ENCODE results near the gene ZNF184. TPM values are rescaled to one million over a fixed set of nuclear protein-coding genes. Genes with fewer than 3 reads are reported as not detected.

Gene ZNF184
- total RNA-seq, 6 donors from 2014 or later, result 3.9 to 14.4 (median 5.1) TPM

DNA sequence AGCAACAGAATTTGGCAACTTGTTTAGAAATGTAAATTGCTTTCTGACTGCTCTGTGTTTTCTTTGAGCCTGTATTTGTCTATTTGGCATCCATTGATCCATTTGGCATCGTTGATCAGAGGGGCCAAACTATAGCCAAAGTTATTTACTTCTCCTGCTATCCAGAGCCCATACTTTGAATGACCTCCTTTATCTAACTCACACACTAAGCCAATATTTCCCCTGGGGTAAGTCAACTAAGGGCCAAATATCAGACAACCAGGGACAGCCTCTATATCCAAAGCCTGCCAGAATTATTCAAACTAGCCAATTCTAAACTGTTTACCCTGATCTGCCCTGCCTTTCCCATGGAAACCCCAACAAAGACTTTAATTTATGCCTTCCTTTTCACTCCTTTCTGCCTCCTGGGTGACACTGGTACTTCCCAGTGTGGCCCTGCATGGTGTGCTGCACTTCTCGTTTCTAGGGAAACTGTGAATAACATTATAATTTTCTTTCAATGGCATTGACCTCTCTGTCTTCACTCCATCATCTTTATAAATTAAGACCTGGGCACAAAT lies 19.8 kb upstream of the ZNF184 start:
- ATAC-seq (ENCODE audit: low FRiP score in 2 of 2) (no peak), DNase-seq (no peak)
- 66 to 82% methylated on average over 2 of the region's 2 CpGs for WGBS, 2 donors
- no peak for TF ChIP-seq EP300 (IDR thresholded peaks at IDR 0.05)
- Histone ChIP-seq H3K27me3 (peaks cover 0 to 3% (median 0%) of the 10 kb centered on the region in 4 donors), H3K27ac (no peak overlapping the region), H3K4me3 (no peak overlapping the region), H3K4me1 (peaks cover 0 to 4% (median 1%) of the 10 kb centered on the region in 4 donors), H3K9me3 (no peaks in the 10 kb centered on the region), H3K36me3 (no peaks in the 10 kb centered on the region)

DNA sequence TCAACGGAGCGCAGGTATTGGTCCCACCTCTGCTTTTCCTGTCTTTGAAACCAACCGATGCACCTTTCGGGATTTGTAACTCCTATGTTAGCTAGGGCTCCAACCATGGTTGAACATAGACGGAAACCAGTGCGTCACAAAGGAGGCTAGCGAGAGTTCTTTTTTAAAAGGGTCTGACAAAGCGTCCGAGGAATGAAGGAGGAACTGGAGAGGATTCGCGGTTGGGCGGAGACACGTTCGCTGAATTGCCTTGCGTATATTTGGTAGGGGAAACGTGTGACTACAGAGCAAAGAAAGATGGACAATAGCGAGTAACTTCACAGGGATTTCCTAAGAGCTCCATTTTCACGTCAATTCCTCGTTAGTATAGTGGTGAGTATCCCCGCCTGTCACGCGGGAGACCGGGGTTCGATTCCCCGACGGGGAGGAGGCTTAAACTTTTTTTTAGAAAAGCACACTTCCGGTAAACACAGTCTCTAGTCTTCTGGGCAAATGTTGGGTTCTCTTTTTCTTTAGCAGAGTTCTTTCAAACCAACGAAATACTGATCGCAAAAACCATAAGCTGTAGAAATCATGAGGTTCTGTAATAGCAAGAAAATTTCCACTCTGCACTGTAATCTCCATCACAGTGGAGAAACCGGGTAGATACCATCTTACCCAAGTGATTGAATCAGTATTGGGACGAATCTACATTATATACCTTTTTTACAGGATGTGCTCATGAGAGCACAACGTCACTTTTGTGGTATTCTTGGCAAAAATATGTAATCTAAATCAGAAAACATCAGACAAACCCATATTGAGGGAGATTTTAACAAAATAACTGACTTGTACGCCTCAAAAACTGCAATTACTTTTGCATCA lies 6.6 kb upstream of the ZNF184 start:
- Histone ChIP-seq H3K27ac (peak overlapping the region; percentile 92 to 97 (median 97)), H3K4me3 (peak overlapping the region; percentile 43 to 75 (median 61)), H3K4me1 (peaks cover 5 to 10% (median 7%) of the 10 kb centered on the region in 4 donors), H3K9me3 (no peaks in the 10 kb centered on the region), H3K36me3 (no peaks in the 10 kb centered on the region), H3K27me3 (no peaks in the 10 kb centered on the region)
- peak; percentile 95 for ATAC-seq (ENCODE audit: low FRiP score in 2 of 2)
- TF ChIP-seq EP300 (IDR thresholded peaks at IDR 0.05) (peak in 1 of 4 donors; percentile 10), POLR2AphosphoS5 (IDR thresholded peaks at IDR 0.05) (peak; percentile 56 to 65), POLR2A (IDR thresholded peaks at IDR 0.05) (peak in 1 of 4 donors; percentile 38)
- TF ChIP-seq, protein P1, sequence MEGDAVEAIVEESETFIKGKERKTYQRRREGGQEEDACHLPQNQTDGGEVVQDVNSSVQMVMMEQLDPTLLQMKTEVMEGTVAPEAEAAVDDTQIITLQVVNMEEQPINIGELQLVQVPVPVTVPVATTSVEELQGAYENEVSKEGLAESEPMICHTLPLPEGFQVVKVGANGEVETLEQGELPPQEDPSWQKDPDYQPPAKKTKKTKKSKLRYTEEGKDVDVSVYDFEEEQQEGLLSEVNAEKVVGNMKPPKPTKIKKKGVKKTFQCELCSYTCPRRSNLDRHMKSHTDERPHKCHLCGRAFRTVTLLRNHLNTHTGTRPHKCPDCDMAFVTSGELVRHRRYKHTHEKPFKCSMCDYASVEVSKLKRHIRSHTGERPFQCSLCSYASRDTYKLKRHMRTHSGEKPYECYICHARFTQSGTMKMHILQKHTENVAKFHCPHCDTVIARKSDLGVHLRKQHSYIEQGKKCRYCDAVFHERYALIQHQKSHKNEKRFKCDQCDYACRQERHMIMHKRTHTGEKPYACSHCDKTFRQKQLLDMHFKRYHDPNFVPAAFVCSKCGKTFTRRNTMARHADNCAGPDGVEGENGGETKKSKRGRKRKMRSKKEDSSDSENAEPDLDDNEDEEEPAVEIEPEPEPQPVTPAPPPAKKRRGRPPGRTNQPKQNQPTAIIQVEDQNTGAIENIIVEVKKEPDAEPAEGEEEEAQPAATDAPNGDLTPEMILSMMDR (IDR thresholded peaks at IDR 0.05), result no peak
- WGBS, 2 donors, result 4% methylated on average over 33 of the region's 33 CpGs
- DNase-seq, result peak; percentile 60 to 71

DNA sequence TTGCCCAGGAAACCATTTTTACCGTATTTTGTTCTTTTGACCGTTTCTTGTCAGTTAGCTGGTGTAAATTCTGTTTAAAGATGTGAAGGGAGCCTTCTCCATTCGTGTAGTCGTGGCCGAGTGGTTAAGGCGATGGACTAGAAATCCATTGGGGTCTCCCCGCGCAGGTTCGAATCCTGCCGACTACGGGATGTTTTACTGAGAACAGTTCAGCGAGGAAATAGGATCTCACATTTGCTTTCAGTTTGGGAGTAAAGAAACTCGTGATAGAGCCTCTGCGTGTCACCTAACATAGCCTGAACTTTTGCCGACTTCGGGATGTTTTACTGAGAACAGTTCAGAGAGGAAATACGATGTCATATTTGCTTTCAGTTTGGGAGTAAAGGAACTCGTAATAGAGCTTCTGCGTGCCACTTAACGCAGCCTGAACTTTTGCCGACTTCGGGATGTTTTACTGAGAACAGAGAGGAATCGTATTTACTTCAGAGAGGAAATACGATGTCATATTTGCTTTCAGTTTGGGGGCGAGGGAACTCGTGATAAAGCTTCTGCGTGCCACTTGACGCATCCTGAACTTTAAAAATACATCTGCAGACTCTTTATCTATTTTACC lies 5.9 kb upstream of the ZNF184 start:
- ATAC-seq (ENCODE audit: low FRiP score in 2 of 2), result peak; percentile 92 to 93
- no peaks in the 10 kb centered on the region for H3K9me3 ChIP-seq
- peak overlapping the region; percentile 92 to 97 (median 97) for H3K27ac ChIP-seq
- no peaks in the 10 kb centered on the region for H3K36me3 ChIP-seq
- 0 to 1% methylated on average over 28 of the region's 28 CpGs for WGBS, 2 donors
- H3K27me3 ChIP-seq, result no peaks in the 10 kb centered on the region
- peaks cover 5 to 10% (median 7%) of the 10 kb centered on the region in 4 donors for H3K4me1 ChIP-seq
- TF ChIP-seq POLR2A (IDR thresholded peaks at IDR 0.05) (peak in 1 of 4 donors; percentile 8), EP300 (IDR thresholded peaks at IDR 0.05) (no peak), POLR2AphosphoS5 (IDR thresholded peaks at IDR 0.05) (no peak)
- TF ChIP-seq, protein P1 (IDR thresholded peaks at IDR 0.05), result no peak
- H3K4me3 ChIP-seq, result peak overlapping the region; percentile 43 to 75 (median 61)
- peak in 1 of 2 donors; percentile 94 for DNase-seq

- H3K4me1 ChIP-seq, result peaks cover 5 to 10% (median 7%) of the 10 kb centered on the region in 4 donors
- peak overlapping the region; percentile 92 to 97 (median 97) for H3K27ac ChIP-seq
- no peaks in the 10 kb centered on the region for H3K9me3 ChIP-seq
- H3K36me3 ChIP-seq, result no peaks in the 10 kb centered on the region
- ATAC-seq (ENCODE audit: low FRiP score in 2 of 2), result peak in 1 of 2 donors; percentile 29
- no peak for DNase-seq
- peak overlapping the region; percentile 15 to 75 (median 61) for H3K4me3 ChIP-seq
- TF ChIP-seq EP300 (IDR thresholded peaks at IDR 0.05), result no peak
- TF ChIP-seq, protein P1 (IDR thresholded peaks at IDR 0.05), result no peak
- no peak for TF ChIP-seq POLR2AphosphoS5 (IDR thresholded peaks at IDR 0.05)
- TF ChIP-seq POLR2A (IDR thresholded peaks at IDR 0.05), result no peak
- WGBS, 2 donors, result 15 to 18% methylated on average over 12 of the region's 12 CpGs
- H3K27me3 ChIP-seq, result no peaks in the 10 kb centered on the region
These were observed 5.3 kb upstream of the ZNF184 start for GRCh38 chr6:27478141-27478705.

Data from upper lobe of left lung (tissue), 6 donors.